VCaP (cell line): ENCODE data around the gene NEB.

Experiments
- H3K27ac ChIP-seq: fragments of 450-650 bp; 2 replicates; pipeline ENCODE4 v1.5.1; 2017
- TF ChIP-seq, protein P1 (sequence below): fragments of 450-650 bp; conservative IDR thresholded peaks from 2 replicates; pipeline ENCODE4 v1.5.1; 2017; ENCODE audit warnings: mild to moderate bottlenecking, moderate library complexity

Gene NEB

DNA sequence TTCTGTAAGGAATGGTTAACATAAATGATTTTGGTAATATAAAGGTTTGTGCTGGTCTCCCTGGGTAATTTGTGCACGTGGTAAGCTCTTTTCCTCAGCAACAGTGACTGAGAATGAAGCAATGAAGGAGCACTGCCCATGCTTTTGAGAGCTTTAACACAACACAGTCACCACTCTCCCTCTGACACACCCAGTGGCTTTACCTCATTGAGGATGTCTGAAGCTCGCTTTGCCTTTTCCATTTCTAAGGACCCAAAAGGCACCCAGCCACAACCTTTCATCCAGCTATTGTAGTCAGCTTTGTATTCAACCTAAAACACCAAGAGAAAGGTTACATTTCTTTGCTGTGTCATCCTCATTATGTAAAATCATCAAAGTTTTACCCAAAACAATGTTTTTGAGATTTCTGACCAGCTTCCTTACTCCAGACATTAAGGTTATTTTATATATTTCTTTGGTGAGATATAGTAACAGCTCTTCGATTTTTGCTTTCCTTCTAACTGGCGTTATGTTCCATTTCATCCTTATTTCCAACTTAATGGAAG is 51.7 kb downstream of the NEB start:
- TF ChIP-seq, protein P1, sequence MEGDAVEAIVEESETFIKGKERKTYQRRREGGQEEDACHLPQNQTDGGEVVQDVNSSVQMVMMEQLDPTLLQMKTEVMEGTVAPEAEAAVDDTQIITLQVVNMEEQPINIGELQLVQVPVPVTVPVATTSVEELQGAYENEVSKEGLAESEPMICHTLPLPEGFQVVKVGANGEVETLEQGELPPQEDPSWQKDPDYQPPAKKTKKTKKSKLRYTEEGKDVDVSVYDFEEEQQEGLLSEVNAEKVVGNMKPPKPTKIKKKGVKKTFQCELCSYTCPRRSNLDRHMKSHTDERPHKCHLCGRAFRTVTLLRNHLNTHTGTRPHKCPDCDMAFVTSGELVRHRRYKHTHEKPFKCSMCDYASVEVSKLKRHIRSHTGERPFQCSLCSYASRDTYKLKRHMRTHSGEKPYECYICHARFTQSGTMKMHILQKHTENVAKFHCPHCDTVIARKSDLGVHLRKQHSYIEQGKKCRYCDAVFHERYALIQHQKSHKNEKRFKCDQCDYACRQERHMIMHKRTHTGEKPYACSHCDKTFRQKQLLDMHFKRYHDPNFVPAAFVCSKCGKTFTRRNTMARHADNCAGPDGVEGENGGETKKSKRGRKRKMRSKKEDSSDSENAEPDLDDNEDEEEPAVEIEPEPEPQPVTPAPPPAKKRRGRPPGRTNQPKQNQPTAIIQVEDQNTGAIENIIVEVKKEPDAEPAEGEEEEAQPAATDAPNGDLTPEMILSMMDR: no peak
- H3K27ac ChIP-seq: no peak overlapping the region

DNA sequence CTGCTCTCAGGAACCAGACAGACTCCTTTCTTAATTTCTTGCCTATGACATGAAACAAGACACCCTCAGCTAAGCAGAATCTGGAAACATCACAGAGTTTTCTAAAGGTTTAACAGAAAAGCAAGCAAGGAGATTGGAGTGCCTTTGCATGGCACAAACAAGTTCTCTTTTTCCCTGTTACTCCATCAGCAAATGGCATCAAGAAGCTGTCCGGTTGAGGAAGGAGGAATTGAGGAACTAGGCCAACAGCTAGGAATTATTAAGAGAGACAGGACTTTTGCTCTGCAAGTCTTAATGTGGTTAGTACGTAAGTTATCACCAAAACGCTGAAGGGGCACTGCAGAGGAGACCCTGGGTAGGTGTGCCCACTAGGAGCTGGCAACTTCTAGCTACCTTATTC is 53.2 kb downstream of the NEB start:
- TF ChIP-seq, protein P1: no peak
- H3K27ac ChIP-seq: no peak overlapping the region

DNA sequence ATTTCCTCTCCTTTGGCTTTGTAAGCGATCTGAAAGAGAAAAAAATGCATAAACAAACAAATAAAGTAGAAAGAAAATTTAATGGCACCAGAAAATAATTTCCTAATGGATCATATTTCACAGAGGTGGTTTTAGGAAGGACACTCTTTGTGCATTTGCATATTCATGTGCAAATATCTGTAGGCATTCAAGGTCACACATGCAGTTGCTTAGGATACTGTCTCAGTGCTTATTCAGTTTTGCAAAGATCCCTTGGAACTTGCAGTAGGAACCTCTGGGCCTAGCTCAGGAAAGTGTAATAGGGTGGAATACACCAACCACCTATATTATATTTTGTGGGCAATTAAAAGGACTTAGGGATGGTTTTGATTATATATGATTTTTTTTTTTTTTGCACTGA is 54.3 kb downstream of the NEB start:
- no peak overlapping the region for H3K27ac ChIP-seq
- TF ChIP-seq, protein P1: no peak

DNA sequence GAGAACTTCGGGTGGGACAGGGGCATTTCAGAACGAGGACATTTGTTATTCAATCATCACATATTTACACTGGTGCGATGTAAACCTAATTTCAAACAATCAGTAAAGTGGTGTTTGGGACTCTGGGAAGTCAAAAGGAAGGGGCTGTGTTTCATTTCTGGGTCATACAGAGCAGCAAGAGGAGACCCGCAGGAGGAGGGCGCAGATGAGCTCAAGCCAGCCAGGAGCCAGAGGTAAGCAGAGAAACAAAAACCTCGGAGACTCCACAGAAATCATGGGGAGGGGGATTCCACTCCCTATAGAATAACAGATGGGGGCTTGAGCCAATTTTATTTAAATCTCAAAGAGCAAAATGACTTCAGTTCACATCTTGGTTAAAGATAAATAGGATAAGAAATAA is 55.4 kb downstream of the NEB start:
- TF ChIP-seq, protein P1: no peak
- no peak overlapping the region for H3K27ac ChIP-seq

DNA sequence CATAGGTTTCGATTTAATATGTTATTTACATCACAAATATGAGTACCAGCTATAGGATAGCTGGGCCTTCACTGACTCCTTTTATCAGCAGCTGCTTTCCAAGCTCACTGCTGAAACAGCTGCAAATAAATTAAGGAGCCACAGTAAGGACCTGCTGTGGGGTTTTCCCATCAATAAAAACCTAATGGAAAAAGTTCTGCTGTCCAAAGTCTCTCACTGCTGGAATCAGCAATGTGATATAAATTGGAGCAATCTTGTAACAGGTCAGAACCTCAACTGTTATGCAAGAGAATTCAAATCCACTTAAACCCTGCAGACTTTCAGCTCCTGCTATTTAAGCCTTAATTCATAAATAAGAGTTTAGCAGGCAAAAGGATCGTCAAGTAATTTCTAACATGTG is 61.3 kb downstream of the NEB start:
- TF ChIP-seq, protein P1: no peak
- H3K27ac ChIP-seq: no peak overlapping the region

DNA sequence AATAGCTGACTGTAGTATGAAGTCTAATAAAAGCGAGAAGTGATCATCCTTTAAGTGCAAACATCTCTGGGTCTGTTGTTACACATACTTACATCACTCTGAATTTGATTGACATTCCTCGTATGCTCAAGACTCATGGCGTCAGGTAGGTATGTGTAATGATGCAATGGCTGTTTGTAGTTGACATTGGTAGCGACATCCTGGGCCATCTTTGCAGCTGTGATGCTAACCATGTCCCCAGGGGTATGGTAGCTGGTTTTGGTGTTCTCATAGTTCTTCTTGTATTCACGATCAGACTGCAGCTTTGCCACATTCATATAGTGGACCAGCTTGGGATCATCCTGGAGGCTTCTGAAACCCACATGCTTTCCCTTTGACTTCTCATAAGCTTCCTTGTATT is 62.0 kb downstream of the NEB start:
- no peak overlapping the region for H3K27ac ChIP-seq
- TF ChIP-seq, protein P1: no peak

DNA sequence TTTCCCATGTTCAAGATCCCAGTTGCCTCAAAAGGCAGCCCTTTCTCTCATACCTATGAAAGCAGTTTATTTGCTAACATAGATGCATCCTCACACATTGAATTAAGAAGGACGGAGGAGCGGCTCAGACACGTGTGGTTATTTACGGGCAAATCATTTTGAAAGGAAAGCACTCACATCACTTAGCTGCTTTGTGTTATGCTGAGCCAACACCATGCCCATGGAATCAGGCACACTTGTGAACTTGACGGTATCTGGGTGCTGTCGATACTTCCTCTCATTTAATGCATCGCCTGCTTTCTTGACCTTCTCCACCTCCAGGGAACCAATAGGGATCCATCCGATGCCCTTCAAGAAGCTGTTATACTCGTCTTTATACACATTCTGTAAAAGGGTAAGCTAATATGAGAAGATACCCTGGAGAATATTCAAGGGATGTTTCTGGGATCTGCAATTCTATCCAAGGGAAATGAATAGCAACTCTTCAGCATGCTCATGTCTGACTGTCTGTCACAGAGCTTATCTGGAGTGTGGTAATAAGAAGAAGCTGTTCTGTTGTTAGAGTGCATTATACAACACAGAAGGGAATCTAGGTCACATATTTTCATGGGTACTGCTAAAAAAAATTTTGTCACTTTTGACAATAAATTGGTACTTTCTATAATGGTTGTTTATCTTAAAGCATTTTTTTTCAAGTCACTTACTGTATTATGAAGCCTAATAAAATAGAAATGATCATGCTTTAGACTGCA is 63.3 kb downstream of the NEB start:
- no peak overlapping the region for H3K27ac ChIP-seq
- TF ChIP-seq, protein P1: no peak
